ENCODE results near the gene FCF1. TPM values are rescaled to one million over a fixed set of nuclear protein-coding genes. Genes with fewer than 3 reads are reported as not detected.

The FCF1 gene
- total RNA-seq, 1 experiment from 2014 or later: 61.6 TPM

- TF ChIP-seq ATF3 (CRISPR knock-in tag; conservative IDR thresholded peaks at IDR 0.05) (no peak), GABPB1 (CRISPR knock-in tag; IDR thresholded peaks at IDR 0.05) (no peak), GRHL2 (CRISPR knock-in tag; IDR thresholded peaks at IDR 0.05; ENCODE audit: insufficient replicate concordance, severe bottlenecking) (no peak), NR1H2 (CRISPR knock-in tag; IDR thresholded peaks at IDR 0.05) (no peak), NR2C2 (CRISPR knock-in tag; IDR thresholded peaks at IDR 0.05) (no peak)
Observed at GRCh38 chr14:74765721-74766120, 52.8 kb downstream of the FCF1 start (continued).

GRCh38 chr14:74771399-74771798 is 58.5 kb downstream of the FCF1 start:
- H3K27ac Mint-ChIP-seq: peak overlapping the region; percentile 14; the same call in 1 of the 2 replicates
- H3K4me3 Mint-ChIP-seq: no peak overlapping the region
- no peaks in the 10 kb centered on the region; the same call in 1 of the 2 replicates for H3K27me3 Mint-ChIP-seq (ENCODE audit: low read depth)
- H3K4me1 Mint-ChIP-seq: peaks cover 11% of the 10 kb centered on the region
- CTCF ChIA-PET: no interaction called here
- no peaks in the 10 kb centered on the region for H3K9me3 Mint-ChIP-seq
- peaks cover 7% of the 10 kb centered on the region for H3K36me3 Mint-ChIP-seq
- DNase-seq (ENCODE audit: low spot score): no peak
- TF ChIP-seq ZNF281 (CRISPR knock-in tag; IDR thresholded peaks at IDR 0.05) (no peak), PREB (CRISPR knock-in tag; IDR thresholded peaks at IDR 0.05; ENCODE audit: borderline replicate concordance) (no peak), HMGXB4 (CRISPR knock-in tag; IDR thresholded peaks at IDR 0.05) (no peak), IRF1 (CRISPR knock-in tag; IDR thresholded peaks at IDR 0.05) (no peak)
- POLR2A ChIA-PET: no interaction called here
- no peak for ATAC-seq

GRCh38 chr14:74784634-74785033 is 71.7 kb downstream of the FCF1 start:
- H3K27ac Mint-ChIP-seq: no peak overlapping the region
- H3K4me3 Mint-ChIP-seq: no peak overlapping the region
- no peaks in the 10 kb centered on the region for H3K27me3 Mint-ChIP-seq (ENCODE audit: low read depth)
- no peak for DNase-seq (ENCODE audit: low spot score)
- CTCF ChIA-PET: interaction anchor here (0.9 to 1.6 kb wide), 2 partner anchors 10 to 20 kb away, joined by 3 to 4 read pairs; no protein-coding TSS in a partner anchor
- no peak for ATAC-seq
- peaks cover 74% of the 10 kb centered on the region for H3K36me3 Mint-ChIP-seq
- H3K4me1 Mint-ChIP-seq: peaks cover 8% of the 10 kb centered on the region
- peaks cover 4% of the 10 kb centered on the region for H3K9me3 Mint-ChIP-seq
- POLR2A ChIA-PET: no interaction called here
- no peak for TF ChIP-seq SMAD3 (CRISPR knock-in tag; IDR thresholded peaks at IDR 0.05; ENCODE audit: borderline replicate concordance)
- TF ChIP-seq OVOL2 (CRISPR knock-in tag; IDR thresholded peaks at IDR 0.05; ENCODE audit: borderline replicate concordance): no peak
- no peak for TF ChIP-seq CDX4 (CRISPR knock-in tag; IDR thresholded peaks at IDR 0.05; ENCODE audit: borderline replicate concordance)
- no peak for TF ChIP-seq MYBL2 (CRISPR knock-in tag; IDR thresholded peaks at IDR 0.05)
- no peak for TF ChIP-seq ZMAT4 (CRISPR knock-in tag; IDR thresholded peaks at IDR 0.05)
- TF ChIP-seq SOX15 (CRISPR knock-in tag; IDR thresholded peaks at IDR 0.05): no peak
- TF ChIP-seq NFYB (CRISPR knock-in tag; conservative IDR thresholded peaks at IDR 0.05; ENCODE audit: low read depth): no peak
- no peak for TF ChIP-seq USF1 (CRISPR knock-in tag; IDR thresholded peaks at IDR 0.05)
- no peak for TF ChIP-seq AFF4 (CRISPR knock-in tag; IDR thresholded peaks at IDR 0.05; ENCODE audit: borderline replicate concordance)
- no peak for TF ChIP-seq E2F4 (CRISPR knock-in tag; IDR thresholded peaks at IDR 0.05; ENCODE audit: borderline replicate concordance, low read depth)
